ENCODE results near the gene NCKAP5L. TPM values are rescaled to one million over a fixed set of nuclear protein-coding genes. Genes with fewer than 3 reads are reported as not detected.

Gene NCKAP5L
- polyA plus RNA-seq, 3 donors, result 3.7 to 14.9 (median 6.8) TPM

DNA sequence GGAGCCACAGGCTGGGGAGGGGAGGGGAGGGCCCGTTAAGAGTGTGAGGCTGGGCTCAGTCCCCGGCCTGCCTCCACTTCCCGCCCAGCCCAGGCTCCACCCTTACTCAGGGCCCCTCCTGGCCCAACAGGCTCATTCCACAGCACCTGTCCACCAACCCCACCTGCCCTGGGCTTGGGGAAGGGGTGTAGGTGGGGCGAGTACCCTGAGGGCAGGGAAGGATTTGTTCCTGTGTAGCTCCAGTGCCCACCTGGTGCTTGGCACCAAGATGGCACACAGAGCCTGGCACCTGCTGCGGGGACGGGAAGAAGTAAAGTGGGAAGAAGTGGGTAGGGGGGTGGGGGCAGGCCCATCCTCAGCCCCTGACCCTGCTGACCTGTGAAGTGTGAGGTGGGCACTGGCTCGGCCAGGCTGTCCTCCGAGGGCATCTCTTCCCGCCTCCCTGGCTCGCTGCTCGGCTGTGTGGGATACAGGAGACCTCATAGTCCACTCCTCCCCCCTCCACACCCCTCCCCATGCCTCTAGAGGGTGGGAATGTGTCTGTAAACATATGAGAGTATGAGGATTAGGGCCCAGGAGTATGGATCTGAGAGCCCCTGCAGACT, 35.1 kb downstream of the NCKAP5L start:
- Mint-ChIP-seq H3K27ac (peak overlapping the region in 1 of 7 donors; percentile 63), H3K4me1 (peaks cover 11% of the 10 kb centered on the region), H3K9me3 (peaks cover 0 to 3% (median 0%) of the 10 kb centered on the region in 7 donors), H3K36me3 (peaks cover 49 to 73% of the 10 kb centered on the region in 2 donors), H3K4me3 (no peak overlapping the region), H3K27me3 (ENCODE audit: low read depth in 3 of 3) (peaks cover 0 to 2% (median 2%) of the 10 kb centered on the region in 3 donors)
- Histone ChIP-seq H3K36me3 (replicated peaks in 1 of 2; ENCODE audit: control insufficient read depth in 1 of 2, insufficient read depth in 2 of 2, low read length in 2 of 2) (peaks cover 66 to 83% of the 10 kb centered on the region in 2 donors), H3K9ac (ENCODE audit: insufficient read depth, low read length, poor library complexity, severe bottlenecking) (no peak overlapping the region), H3K4me2 (replicated peaks; ENCODE audit: extremely low read depth, low read length, poor library complexity, severe bottlenecking) (no peak overlapping the region), H3K4me1 (ENCODE audit: control insufficient read depth in 1 of 2, insufficient read depth in 2 of 2, low read length in 2 of 2) (peaks cover 15 to 17% of the 10 kb centered on the region in 2 donors), H2AFZ (ENCODE audit: insufficient read depth, low read depth, low read length, poor library complexity, severe bottlenecking) (no peak overlapping the region), H3K27ac (ENCODE audit: low read depth in 1 of 2, low read length in 2 of 2) (no peak overlapping the region), H3K4me3 (replicated peaks in 1 of 3; ENCODE audit: low read depth in 2 of 3, low read length in 3 of 3) (no peak overlapping the region), H3K27me3 (ENCODE audit: control insufficient read depth in 2 of 2, insufficient read depth in 2 of 2, low read length in 2 of 2) (no peaks in the 10 kb centered on the region), H3K79me2 (ENCODE audit: insufficient read depth, low read length) (no peaks in the 10 kb centered on the region), H3K9me3 (replicated peaks in 1 of 2; ENCODE audit: control insufficient read depth in 1 of 2, insufficient read depth in 1 of 2, low read length in 2 of 2) (no peaks in the 10 kb centered on the region), H4K20me1 (ENCODE audit: insufficient read depth, low read length) (peaks cover 15% of the 10 kb centered on the region)
- WGBS (ENCODE audit: insufficient coverage), result 100% methylated on average over 2 of the region's 11 CpGs
- no peak for DNase-seq
- TF ChIP-seq, protein P1, sequence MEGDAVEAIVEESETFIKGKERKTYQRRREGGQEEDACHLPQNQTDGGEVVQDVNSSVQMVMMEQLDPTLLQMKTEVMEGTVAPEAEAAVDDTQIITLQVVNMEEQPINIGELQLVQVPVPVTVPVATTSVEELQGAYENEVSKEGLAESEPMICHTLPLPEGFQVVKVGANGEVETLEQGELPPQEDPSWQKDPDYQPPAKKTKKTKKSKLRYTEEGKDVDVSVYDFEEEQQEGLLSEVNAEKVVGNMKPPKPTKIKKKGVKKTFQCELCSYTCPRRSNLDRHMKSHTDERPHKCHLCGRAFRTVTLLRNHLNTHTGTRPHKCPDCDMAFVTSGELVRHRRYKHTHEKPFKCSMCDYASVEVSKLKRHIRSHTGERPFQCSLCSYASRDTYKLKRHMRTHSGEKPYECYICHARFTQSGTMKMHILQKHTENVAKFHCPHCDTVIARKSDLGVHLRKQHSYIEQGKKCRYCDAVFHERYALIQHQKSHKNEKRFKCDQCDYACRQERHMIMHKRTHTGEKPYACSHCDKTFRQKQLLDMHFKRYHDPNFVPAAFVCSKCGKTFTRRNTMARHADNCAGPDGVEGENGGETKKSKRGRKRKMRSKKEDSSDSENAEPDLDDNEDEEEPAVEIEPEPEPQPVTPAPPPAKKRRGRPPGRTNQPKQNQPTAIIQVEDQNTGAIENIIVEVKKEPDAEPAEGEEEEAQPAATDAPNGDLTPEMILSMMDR (IDR thresholded peaks at IDR 0.05), result no peak
- intact Hi-C loops (cut with micrococcal nuclease), result no loop called here

DNA sequence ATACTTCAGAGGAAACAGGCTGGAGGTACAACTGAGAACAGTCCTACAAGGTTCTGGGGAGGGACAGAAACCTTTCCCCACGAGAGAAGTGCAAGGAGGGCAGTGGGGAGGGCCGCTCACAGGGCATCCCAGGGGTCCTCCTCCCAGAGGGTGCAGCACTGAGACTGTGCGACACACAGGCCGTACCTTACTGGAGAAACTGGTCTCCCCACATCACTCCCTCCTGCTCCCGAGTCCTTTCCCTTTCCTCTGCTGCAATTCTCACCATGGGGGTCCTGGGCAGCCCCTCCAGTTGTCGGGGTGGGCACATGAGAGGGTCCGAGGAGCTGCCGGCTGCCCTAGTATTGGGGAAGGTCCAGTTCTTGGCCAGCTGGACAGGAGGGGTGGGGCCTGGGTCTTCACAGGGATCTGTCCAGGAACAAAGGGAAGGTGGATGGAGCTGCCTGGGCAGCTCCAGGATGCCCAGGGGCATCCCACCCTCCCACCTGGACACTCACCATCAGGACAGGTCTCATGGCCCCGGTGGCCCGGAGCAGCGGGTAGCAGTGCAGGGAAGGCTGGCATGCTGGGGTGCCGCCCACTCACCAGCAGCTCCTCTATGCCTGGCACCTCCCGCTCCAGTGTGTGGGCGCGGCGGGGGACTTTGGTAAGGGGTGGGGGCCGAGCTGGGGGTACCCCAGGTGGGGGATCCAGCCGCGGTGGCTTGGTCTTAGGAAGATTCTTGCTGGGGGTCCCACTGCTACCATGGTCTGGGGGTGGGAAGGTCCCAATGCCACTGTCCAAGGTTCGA, 35.8 kb downstream of the NCKAP5L start:
- Mint-ChIP-seq H3K27ac (no peak overlapping the region), H3K36me3 (peaks cover 49 to 68% of the 10 kb centered on the region in 2 donors), H3K27me3 (ENCODE audit: low read depth in 3 of 3) (peaks cover 0 to 2% (median 2%) of the 10 kb centered on the region in 3 donors), H3K4me1 (peaks cover 4% of the 10 kb centered on the region), H3K9me3 (peaks cover 0 to 3% (median 0%) of the 10 kb centered on the region in 7 donors), H3K4me3 (no peak overlapping the region)
- Histone ChIP-seq H3K4me2 (replicated peaks; ENCODE audit: extremely low read depth, low read length, poor library complexity, severe bottlenecking) (no peak overlapping the region), H3K9me3 (replicated peaks in 1 of 2; ENCODE audit: control insufficient read depth in 1 of 2, insufficient read depth in 1 of 2, low read length in 2 of 2) (no peaks in the 10 kb centered on the region), H4K20me1 (ENCODE audit: insufficient read depth, low read length) (peaks cover 15% of the 10 kb centered on the region), H3K79me2 (ENCODE audit: insufficient read depth, low read length) (no peaks in the 10 kb centered on the region), H3K9ac (ENCODE audit: insufficient read depth, low read length, poor library complexity, severe bottlenecking) (no peak overlapping the region), H3K4me3 (replicated peaks in 1 of 3; ENCODE audit: low read depth in 2 of 3, low read length in 3 of 3) (no peak overlapping the region), H2AFZ (ENCODE audit: insufficient read depth, low read depth, low read length, poor library complexity, severe bottlenecking) (no peak overlapping the region), H3K27ac (ENCODE audit: low read depth in 1 of 2, low read length in 2 of 2) (no peak overlapping the region), H3K36me3 (replicated peaks in 1 of 2; ENCODE audit: control insufficient read depth in 1 of 2, insufficient read depth in 2 of 2, low read length in 2 of 2) (peaks cover 62 to 77% of the 10 kb centered on the region in 2 donors), H3K27me3 (ENCODE audit: control insufficient read depth in 2 of 2, insufficient read depth in 2 of 2, low read length in 2 of 2) (no peaks in the 10 kb centered on the region), H3K4me1 (ENCODE audit: control insufficient read depth in 1 of 2, insufficient read depth in 2 of 2, low read length in 2 of 2) (peaks cover 8 to 10% of the 10 kb centered on the region in 2 donors)
- no peak for DNase-seq
- intact Hi-C loops (cut with micrococcal nuclease), result no loop called here
- WGBS (ENCODE audit: insufficient coverage), result 96% methylated on average over 11 of the region's 20 CpGs
- TF ChIP-seq, protein P1 (IDR thresholded peaks at IDR 0.05), result no peak

Data from CD14-positive monocyte (primary cell).